T-cell (primary cell): Measurements from ENCODE around the gene PRELP. TPM values are rescaled to one million over a fixed set of nuclear protein-coding genes. Genes with fewer than 3 reads are reported as not detected.

Experiments
- ATAC-seq, 4 experiments: fragments of 200-7000 bp in 3 of 4; fragments of 150-1000 bp in 1 of 4; cut with Tn5 transposase; replicated peaks in 1 of 4; 1 replicate in 3 of 4; 2 replicates in 1 of 4; pipeline ENCODE4 v1.10.0; 2021; ENCODE audit warnings: moderate library complexity in 3 of 4, mild to moderate bottlenecking in 2 of 4, moderate number of reproducible peaks in 1 of 4
- CTCF ChIA-PET, 2 donors: fragments of 300-600 bp; sonication (Branson Sonifier 250); formaldehyde crosslinking; loops; one replicate each; lab custom pipeline; 2022; ENCODE audit warnings: antibody characterized with exemption in 2 of 2; lab: Charles Lee
- POLR2A ChIA-PET, 2 donors: fragments of 300-600 bp; sonication (Branson Sonifier 250); formaldehyde crosslinking; loops; one replicate each; lab custom pipeline; 2022; ENCODE audit warnings: antibody characterized with exemption in 2 of 2; lab: Charles Lee
- DNase-seq, 35 experiments: peaks; one replicate each; pipeline versions ENCODE4 v3.0.0 to v3.0.0-alpha.2; 2013 to 2023
- H3K27ac ChIP-seq: one replicate; pipeline ENCODE4 v1.5.1; 2013; ENCODE audit warnings: low read length
- H3K27me3 ChIP-seq, 2 experiments: replicated peaks in 1 of 2; 1 replicate in 1 of 2; 2 replicates in 1 of 2; pipeline versions ENCODE4 v1.6.1 to v1.7.0; 2013; ENCODE audit warnings: low read length in 1 of 2, mixed read lengths in 1 of 2; ENCODE audit not compliant: control insufficient read depth in 2 of 2, insufficient read depth in 2 of 2; ENCODE audit errors: extremely low read depth in 1 of 2
- H3K36me3 ChIP-seq, 2 donors: 1 replicate in 1 of 2; 2 replicates in 1 of 2; pipeline versions ENCODE4 v1.6.1 to v1.7.0; 2013; ENCODE audit warnings: low read length in 1 of 2; ENCODE audit not compliant: control insufficient read depth in 2 of 2, insufficient read depth in 1 of 2; ENCODE audit errors: extremely low read depth in 1 of 2
- H3K4me1 ChIP-seq, 2 experiments: 1 replicate in 1 of 2; 2 replicates in 1 of 2; pipeline versions ENCODE4 v1.6.1 to v1.7.0; 2013; ENCODE audit warnings: low read length in 2 of 2, mixed read lengths in 1 of 2; ENCODE audit not compliant: insufficient read depth in 2 of 2, control insufficient read depth in 1 of 2; ENCODE audit errors: extremely low read depth in 1 of 2
- H3K4me3 ChIP-seq, 2 donors: 1 replicate in 1 of 2; 2 replicates in 1 of 2; pipeline versions ENCODE4 v1.5.1 to v1.7.0; 2013; ENCODE audit warnings: mild to moderate bottlenecking in 2 of 2, low read length in 1 of 2, moderate library complexity in 1 of 2; ENCODE audit not compliant: control insufficient read depth in 1 of 2; ENCODE audit errors: extremely low read depth in 1 of 2
- H3K9me3 ChIP-seq: 2 replicates; pipeline ENCODE4 v1.7.0; 2013
- H3K27ac Mint-ChIP-seq, 2 donors: one replicate each; pipeline ENCODE4 v1.8.0; 2020 to 2021; ENCODE audit warnings: mild to moderate bottlenecking in 2 of 2, mixed read lengths in 2 of 2
- H3K27me3 Mint-ChIP-seq, 2 donors: one replicate each; pipeline ENCODE4 v1.8.0; 2021 to 2022; ENCODE audit warnings: mixed read lengths in 2 of 2
- H3K36me3 Mint-ChIP-seq: one replicate; pipeline ENCODE4 v1.8.0; 2021; ENCODE audit warnings: mixed read lengths
- H3K4me1 Mint-ChIP-seq, 3 donors: one replicate each; pipeline ENCODE4 v1.8.0; 2020 to 2022; ENCODE audit warnings: mixed read lengths in 3 of 3, mild to moderate bottlenecking in 1 of 3
- H3K4me3 Mint-ChIP-seq, 3 donors: one replicate each; pipeline ENCODE4 v1.8.0; 2020 to 2022; ENCODE audit warnings: mild to moderate bottlenecking in 3 of 3, mixed read lengths in 3 of 3, moderate library complexity in 3 of 3
- H3K9me3 Mint-ChIP-seq, 3 donors: one replicate each; pipeline ENCODE4 v1.8.0; 2020 to 2022; ENCODE audit warnings: mixed read lengths in 3 of 3
- WGBS: methylation state at CpG from one replicate; pipeline ENCODE4 v1.1.5; 2013; ENCODE audit warnings: missing lambda C conversion rate; ENCODE audit not compliant: insufficient coverage; 5-methylcytosine and 5-hydroxymethylcytosine counted together
- total RNA-seq, 35 experiments: library from RNA in 6 of 35; stranded (reverse) in 6 of 35; fragments of 120-200 nt in 1 of 35; gene quantifications; one replicate each; pipeline versions ENCODE4 v1.2.1 to v1.2.4 and lab custom pipeline; 2013 to 2026

The PRELP gene
- total RNA-seq, 5 donors from 2014 or later (not counting 1 experiment from before 2014, with no cell fraction given) = 0.13 to 0.18 (median 0.13) TPM; not detected in 2

DNA sequence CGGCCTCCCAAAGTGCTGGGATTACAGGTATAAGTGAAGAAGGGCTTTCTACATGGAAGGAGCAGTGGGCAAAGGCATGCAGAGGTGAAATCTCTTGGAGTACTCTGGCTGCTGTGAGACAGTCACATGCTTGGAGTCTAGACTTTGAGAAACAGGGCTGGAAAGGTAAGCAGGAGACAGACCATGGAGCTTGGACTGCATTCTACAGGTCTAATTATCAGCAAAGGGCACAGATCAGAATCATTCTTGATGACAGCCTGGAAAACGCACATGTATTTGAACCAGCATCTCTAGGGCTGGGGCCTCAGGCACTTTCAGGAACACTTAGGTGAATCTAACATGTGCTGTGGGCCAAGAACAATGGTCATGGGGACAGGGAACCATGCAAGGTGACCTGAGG lies 7.3 kb upstream of the PRELP start:
- peaks cover 24 to 31% of the 10 kb centered on the region in 2 donors for H3K27me3 Mint-ChIP-seq
- no peaks in the 10 kb centered on the region for H3K4me1 Mint-ChIP-seq
- H3K9me3 ChIP-seq = no peaks in the 10 kb centered on the region
- H3K27ac Mint-ChIP-seq = no peak overlapping the region
- WGBS = 100% methylated on average over 2 of the region's 2 CpGs
- ATAC-seq = no peak
- no peaks in the 10 kb centered on the region for H3K9me3 Mint-ChIP-seq
- POLR2A ChIA-PET = no interaction called here
- H3K4me1 ChIP-seq = no peaks in the 10 kb centered on the region
- no peak overlapping the region for H3K4me3 Mint-ChIP-seq
- H3K36me3 Mint-ChIP-seq = no peaks in the 10 kb centered on the region
- no peaks in the 10 kb centered on the region for H3K36me3 ChIP-seq
- H3K27ac ChIP-seq = no peak overlapping the region
- no peak for DNase-seq
- CTCF ChIA-PET = interaction anchor here in 1 of 2 donors (0.6 kb wide), 1 partner anchor 126 kb away, joined by 3 read pairs; no protein-coding TSS in a partner anchor
- no peak overlapping the region for H3K4me3 ChIP-seq
- H3K27me3 ChIP-seq = peaks cover 0 to 50% of the 10 kb centered on the region in 2 experiments

GRCh38 chr1:203470240-203470639 lies 5.4 kb upstream of the PRELP start:
- no peaks in the 10 kb centered on the region for H3K36me3 ChIP-seq
- Mint-ChIP-seq H3K27ac (no peak overlapping the region), H3K4me1 (no peaks in the 10 kb centered on the region), H3K9me3 (no peaks in the 10 kb centered on the region), H3K36me3 (no peaks in the 10 kb centered on the region), H3K4me3 (no peak overlapping the region), H3K27me3 (peaks cover 23 to 36% of the 10 kb centered on the region in 2 donors)
- ChIA-PET POLR2A (interaction anchor here in 1 of 2 donors (0.7 kb wide), 1 partner anchor 118 kb away, joined by 3 read pairs; no protein-coding TSS in a partner anchor), CTCF (no interaction called here)
- ATAC-seq (no peak), DNase-seq (no peak)
- 54% methylated on average over 2 of the region's 5 CpGs for WGBS
- no peaks in the 10 kb centered on the region for H3K4me1 ChIP-seq
- H3K27me3 ChIP-seq = peaks cover 0 to 44% of the 10 kb centered on the region in 2 experiments
- no peaks in the 10 kb centered on the region for H3K9me3 ChIP-seq
- no peak overlapping the region for H3K27ac ChIP-seq
- no peak overlapping the region for H3K4me3 ChIP-seq

- Histone ChIP-seq H3K27ac (no peak overlapping the region), H3K36me3 (no peaks in the 10 kb centered on the region), H3K4me1 (no peaks in the 10 kb centered on the region), H3K9me3 (no peaks in the 10 kb centered on the region), H3K4me3 (no peak overlapping the region), H3K27me3 (peaks cover 0 to 37% of the 10 kb centered on the region in 2 experiments)
- H3K27me3 Mint-ChIP-seq = peaks cover 28 to 37% of the 10 kb centered on the region in 2 donors
- ATAC-seq (no peak), DNase-seq (no peak)
- 72% methylated on average over 3 of the region's 6 CpGs for WGBS
- H3K27ac Mint-ChIP-seq = no peak overlapping the region
- H3K4me3 Mint-ChIP-seq = no peak overlapping the region
- CTCF ChIA-PET = interaction anchor here in 1 of 2 donors (0.7 kb wide), 1 partner anchor 35 kb away, joined by 3 read pairs; no protein-coding TSS in a partner anchor
- POLR2A ChIA-PET = no interaction called here
- H3K9me3 Mint-ChIP-seq = no peaks in the 10 kb centered on the region
- no peaks in the 10 kb centered on the region for H3K36me3 Mint-ChIP-seq
- no peaks in the 10 kb centered on the region for H3K4me1 Mint-ChIP-seq
Measured at GRCh38 chr1:203471841-203472240, 3.8 kb upstream of the PRELP start.

DNA sequence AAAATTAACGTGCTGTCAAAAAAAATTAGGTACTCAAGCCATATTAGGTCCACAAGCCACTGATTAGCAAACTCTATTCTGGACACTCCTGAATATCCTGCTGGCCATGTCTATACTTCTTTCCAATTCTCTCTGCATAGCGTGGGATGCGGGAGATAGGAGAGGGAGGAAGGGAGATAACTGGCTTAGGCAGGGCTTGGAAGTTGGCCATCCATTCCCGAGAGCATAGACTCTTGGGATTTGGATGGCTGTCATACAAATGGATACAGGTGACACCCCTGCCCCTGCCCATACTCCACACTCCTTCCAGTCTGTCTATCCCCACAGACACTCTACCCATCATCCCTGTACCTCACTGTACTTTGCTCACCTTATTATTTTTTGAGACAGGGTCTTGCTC lies 2.3 kb upstream of the PRELP start:
- Histone ChIP-seq H3K27me3 (peaks cover 0 to 47% of the 10 kb centered on the region in 2 experiments), H3K36me3 (no peaks in the 10 kb centered on the region), H3K4me1 (no peaks in the 10 kb centered on the region), H3K9me3 (no peaks in the 10 kb centered on the region), H3K4me3 (no peak overlapping the region), H3K27ac (no peak overlapping the region)
- H3K4me3 Mint-ChIP-seq = no peak overlapping the region
- no peaks in the 10 kb centered on the region for H3K9me3 Mint-ChIP-seq
- CTCF ChIA-PET = no interaction called here
- H3K27me3 Mint-ChIP-seq = peaks cover 22 to 33% of the 10 kb centered on the region in 2 donors
- no peaks in the 10 kb centered on the region for H3K36me3 Mint-ChIP-seq
- POLR2A ChIA-PET = interaction anchor here in 1 of 2 donors (0.7 kb wide), 1 partner anchor 437 kb away, joined by 6 read pairs; no protein-coding TSS in a partner anchor
- no peak for DNase-seq
- no peaks in the 10 kb centered on the region for H3K4me1 Mint-ChIP-seq
- H3K27ac Mint-ChIP-seq = no peak overlapping the region
- WGBS = no CpG with 5 or more reads among the region's 4 CpGs
- no peak for ATAC-seq

DNA sequence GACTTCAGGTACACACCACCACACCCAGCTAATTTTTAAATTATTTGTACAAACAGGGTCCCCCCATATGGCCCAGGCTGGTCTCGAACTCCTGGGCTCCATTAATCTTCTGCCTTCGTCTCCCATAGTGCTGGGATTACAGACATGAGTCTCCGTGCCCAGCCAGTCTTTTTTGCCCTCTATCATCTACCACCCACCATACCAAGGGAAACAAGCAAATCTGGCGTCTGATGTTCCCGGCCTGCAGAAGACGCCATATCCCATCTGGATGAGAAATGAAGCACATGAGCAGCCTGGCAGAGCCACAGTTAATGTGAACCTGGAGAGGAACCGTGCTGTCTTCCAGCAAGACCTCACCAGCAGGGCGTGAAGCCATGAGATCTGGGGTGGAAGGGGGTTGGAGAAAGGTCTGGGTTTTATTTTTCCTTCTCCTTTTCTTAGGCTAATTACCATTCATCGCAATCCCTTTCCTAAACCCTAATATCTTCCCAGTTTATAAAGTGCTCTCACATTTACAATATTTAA lies 1.8 kb upstream of the PRELP start:
- H3K36me3 Mint-ChIP-seq = no peaks in the 10 kb centered on the region
- H3K27ac ChIP-seq = no peak overlapping the region
- H3K9me3 Mint-ChIP-seq = no peaks in the 10 kb centered on the region
- no peak overlapping the region for H3K4me3 Mint-ChIP-seq
- no peak for ATAC-seq
- 65% methylated on average over 4 of the region's 9 CpGs for WGBS
- no peak overlapping the region for H3K27ac Mint-ChIP-seq
- H3K9me3 ChIP-seq = no peaks in the 10 kb centered on the region
- no peaks in the 10 kb centered on the region for H3K4me1 ChIP-seq
- H3K27me3 ChIP-seq = peaks cover 0 to 43% of the 10 kb centered on the region in 2 experiments
- no peak overlapping the region for H3K4me3 ChIP-seq
- CTCF ChIA-PET = interaction anchor here in 1 of 2 donors (0.6 kb wide), 1 partner anchor 131 kb away, joined by 3 read pairs; no protein-coding TSS in a partner anchor
- no peaks in the 10 kb centered on the region for H3K4me1 Mint-ChIP-seq
- no peak for DNase-seq
- POLR2A ChIA-PET = no interaction called here
- H3K27me3 Mint-ChIP-seq = peaks cover 19 to 30% of the 10 kb centered on the region in 2 donors
- no peaks in the 10 kb centered on the region for H3K36me3 ChIP-seq

DNA sequence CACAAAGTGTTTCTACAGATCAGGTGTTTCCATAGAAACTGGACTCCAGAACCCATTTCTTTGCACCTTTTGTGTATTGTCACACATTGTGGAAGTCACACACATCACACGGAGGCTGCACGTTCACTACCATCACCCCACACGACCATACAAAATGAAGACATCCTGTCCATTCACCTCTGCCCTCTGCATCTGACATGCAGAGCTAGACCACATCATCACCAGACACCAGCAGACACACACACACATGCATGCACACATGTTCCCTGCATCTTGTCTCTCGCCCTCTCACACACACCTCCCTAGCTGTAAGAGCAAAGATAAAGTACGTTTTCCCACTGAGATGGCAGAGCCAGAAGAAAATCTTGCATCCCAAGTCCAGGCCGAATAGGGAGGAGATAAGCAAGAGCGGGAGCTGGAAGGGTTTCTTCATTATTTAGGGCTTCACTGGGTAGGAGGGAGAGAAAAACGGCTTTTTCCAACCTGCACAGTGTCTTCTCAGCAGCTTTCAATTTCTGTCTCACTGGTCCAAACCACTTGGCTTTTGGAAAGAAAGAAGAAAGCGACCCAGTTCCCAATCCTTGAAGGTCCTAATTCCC lies 709 bp downstream of the PRELP start:
- DNase-seq = no peak
- WGBS = 87% methylated on average over 4 of the region's 9 CpGs
- Mint-ChIP-seq H3K4me1 (peaks cover 5 to 7% (median 6%) of the 10 kb centered on the region in 3 donors), H3K27me3 (peaks cover 19 to 21% of the 10 kb centered on the region in 2 donors), H3K9me3 (no peaks in the 10 kb centered on the region), H3K27ac (no peak overlapping the region), H3K36me3 (no peaks in the 10 kb centered on the region), H3K4me3 (no peak overlapping the region)
- Histone ChIP-seq H3K4me1 (peaks cover 0 to 6% of the 10 kb centered on the region in 2 experiments), H3K27me3 (peaks cover 0 to 29% of the 10 kb centered on the region in 2 experiments), H3K27ac (no peak overlapping the region), H3K36me3 (no peaks in the 10 kb centered on the region), H3K4me3 (no peak overlapping the region), H3K9me3 (no peaks in the 10 kb centered on the region)
- no peak for ATAC-seq
- POLR2A ChIA-PET = no interaction called here
- CTCF ChIA-PET = interaction anchor here (0.6 to 0.7 kb wide), 4 partner anchors 11 to 806 kb away, joined by 4 to 5 read pairs (median 4); no protein-coding TSS in a partner anchor
